ENCODE data around the gene EIF1AD.
"Not testable (repeated sequence)": the region's sequence is repeated elsewhere in the genome, so short reads cannot be mapped to it uniquely, and the experiment has no call there.

The EIF1AD gene

GRCh38 chr11:65953471-65953870 is 48.5 kb downstream of the EIF1AD start:
- DNase-seq (ENCODE audit: low spot score), result no peak
- no peak overlapping the region for H3K4me3 ChIP-seq
- no peak overlapping the region for H3K27ac ChIP-seq
- no peak for TF ChIP-seq CTCF (IDR thresholded peaks at IDR 0.05)

GRCh38 chr11:65952052-65952521 is 49.9 kb downstream of the EIF1AD start:
- DNase-seq (ENCODE audit: low spot score), result no peak
- no peak for TF ChIP-seq CTCF (IDR thresholded peaks at IDR 0.05)
- Histone ChIP-seq H3K27ac (no peak overlapping the region), H3K4me3 (no peak overlapping the region)

GRCh38 chr11:65951641-65952040 is 50.3 kb downstream of the EIF1AD start:
- DNase-seq (ENCODE audit: low spot score); H3K27ac ChIP-seq; H3K4me3 ChIP-seq: not testable (repeated sequence)

- not testable (repeated sequence) for DNase-seq (ENCODE audit: low spot score); H3K4me3 ChIP-seq; H3K27ac ChIP-seq
Observed at GRCh38 chr11:65950711-65951110, 51.2 kb downstream of the EIF1AD start.

- no peak for TF ChIP-seq CTCF (IDR thresholded peaks at IDR 0.05)
- no peak overlapping the region for H3K27ac ChIP-seq
- no peak for DNase-seq (ENCODE audit: low spot score)
- no peak overlapping the region for H3K4me3 ChIP-seq
Observed at GRCh38 chr11:65947603-65948125, 54.3 kb downstream of the EIF1AD start.

GRCh38 chr11:65947133-65947532 is 54.8 kb downstream of the EIF1AD start:
- TF ChIP-seq CTCF (IDR thresholded peaks at IDR 0.05), result no peak
- H3K27ac ChIP-seq, result no peak overlapping the region
- no peak for DNase-seq (ENCODE audit: low spot score)
- no peak overlapping the region for H3K4me3 ChIP-seq

- Histone ChIP-seq H3K27ac (no peak overlapping the region), H3K4me3 (no peak overlapping the region)
- no peak for TF ChIP-seq CTCF (IDR thresholded peaks at IDR 0.05)
- DNase-seq (ENCODE audit: low spot score), result no peak
Observed at GRCh38 chr11:65946655-65947054, 55.3 kb downstream of the EIF1AD start.
